GM10266 (cell line): ENCODE measurements around the gene CPED1.
"Not testable (repeated sequence)": the region's sequence is repeated elsewhere in the genome, so short reads cannot be mapped to it uniquely, and the experiment has no call there.

Experiments used
- DNase-seq: peaks from one replicate; pipeline ENCODE4 v3.0.0; 2012; ENCODE audit errors: extremely low spot score
- TF ChIP-seq, protein P1 (sequence below): IDR thresholded peaks from 2 replicates; pipeline ENCODE4 v1.5.1; 2012; ENCODE audit warnings: mild to moderate bottlenecking, low read depth; ENCODE audit not compliant: control insufficient read depth, insufficient read depth; ENCODE audit errors: missing control alignments

CPED1 gene

DNA sequence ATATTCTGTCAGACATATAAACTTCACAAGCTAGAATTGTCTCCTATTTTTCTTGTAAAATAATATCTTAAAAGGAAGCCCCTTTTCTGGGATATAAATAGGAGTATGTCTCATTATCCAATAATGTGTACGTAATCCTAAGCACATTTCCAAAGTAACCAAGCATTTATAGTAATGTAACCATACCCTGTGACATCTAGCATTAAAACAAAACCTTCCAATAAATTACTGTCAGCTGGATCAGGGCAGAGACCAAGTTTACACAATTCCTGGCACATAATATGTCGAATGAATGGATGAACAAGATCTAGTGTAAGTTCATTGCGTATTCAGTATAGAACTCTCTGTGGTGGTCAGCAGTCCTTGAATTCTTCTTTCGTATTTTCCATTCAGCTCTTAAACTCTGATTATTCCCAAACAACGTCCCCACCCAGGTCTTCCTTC lies 14.3 kb downstream of the CPED1 start:
- DNase-seq: no peak
- TF ChIP-seq, protein P1, sequence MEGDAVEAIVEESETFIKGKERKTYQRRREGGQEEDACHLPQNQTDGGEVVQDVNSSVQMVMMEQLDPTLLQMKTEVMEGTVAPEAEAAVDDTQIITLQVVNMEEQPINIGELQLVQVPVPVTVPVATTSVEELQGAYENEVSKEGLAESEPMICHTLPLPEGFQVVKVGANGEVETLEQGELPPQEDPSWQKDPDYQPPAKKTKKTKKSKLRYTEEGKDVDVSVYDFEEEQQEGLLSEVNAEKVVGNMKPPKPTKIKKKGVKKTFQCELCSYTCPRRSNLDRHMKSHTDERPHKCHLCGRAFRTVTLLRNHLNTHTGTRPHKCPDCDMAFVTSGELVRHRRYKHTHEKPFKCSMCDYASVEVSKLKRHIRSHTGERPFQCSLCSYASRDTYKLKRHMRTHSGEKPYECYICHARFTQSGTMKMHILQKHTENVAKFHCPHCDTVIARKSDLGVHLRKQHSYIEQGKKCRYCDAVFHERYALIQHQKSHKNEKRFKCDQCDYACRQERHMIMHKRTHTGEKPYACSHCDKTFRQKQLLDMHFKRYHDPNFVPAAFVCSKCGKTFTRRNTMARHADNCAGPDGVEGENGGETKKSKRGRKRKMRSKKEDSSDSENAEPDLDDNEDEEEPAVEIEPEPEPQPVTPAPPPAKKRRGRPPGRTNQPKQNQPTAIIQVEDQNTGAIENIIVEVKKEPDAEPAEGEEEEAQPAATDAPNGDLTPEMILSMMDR: no peak

DNA sequence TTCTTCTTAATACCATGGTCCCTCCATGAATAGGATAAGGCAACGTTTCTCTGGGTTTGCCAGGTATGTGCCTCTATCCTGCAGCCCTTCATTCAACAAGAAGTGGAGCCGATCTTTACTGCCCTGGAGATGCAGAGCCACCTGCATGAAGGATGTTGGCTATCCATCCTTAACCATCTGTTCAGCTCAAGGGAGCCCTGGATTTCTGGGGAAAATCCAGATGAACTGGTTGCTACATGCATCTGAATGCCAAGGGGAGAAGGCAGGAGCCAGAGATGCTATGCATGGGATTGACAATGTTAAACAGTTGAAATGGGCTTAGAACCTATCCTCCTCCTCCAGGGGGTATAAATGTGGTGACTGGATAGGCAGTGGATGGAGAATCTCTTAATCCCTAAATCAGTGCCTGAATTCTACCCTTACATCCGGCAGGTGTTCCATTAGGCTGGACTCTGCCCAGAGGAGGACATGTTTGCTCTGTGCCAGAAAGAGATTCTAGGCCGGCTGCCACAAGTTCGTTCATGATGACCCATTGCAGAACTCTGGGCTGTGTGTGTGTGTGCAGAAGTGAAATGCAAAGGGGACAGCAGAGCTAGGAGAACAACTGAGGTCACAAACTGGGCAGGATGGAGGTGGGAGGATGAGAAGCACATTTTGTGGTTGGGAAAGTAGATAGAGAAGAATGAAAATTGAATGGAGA lies 15.6 kb downstream of the CPED1 start:
- no peak for DNase-seq
- TF ChIP-seq, protein P1: no peak

DNA sequence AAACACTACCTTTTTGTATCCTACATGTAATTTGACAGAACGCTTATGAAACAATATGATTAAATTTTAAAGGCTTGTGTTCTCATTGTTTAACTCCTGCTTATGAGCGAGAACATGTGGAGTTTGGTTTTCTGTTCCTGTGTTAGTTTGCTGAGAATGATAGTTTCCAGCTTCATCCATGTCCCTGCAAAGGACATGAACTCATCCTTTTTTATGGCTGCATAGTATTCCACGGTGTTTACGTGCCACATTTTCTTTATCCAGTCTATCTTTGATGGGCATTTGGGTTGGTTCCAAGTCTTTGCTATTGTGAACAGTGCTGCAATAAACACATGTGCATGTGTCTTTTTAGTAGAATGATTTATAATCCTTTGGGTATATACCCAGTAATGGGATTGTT lies 16.5 kb downstream of the CPED1 start:
- DNase-seq: not testable (repeated sequence)

DNA sequence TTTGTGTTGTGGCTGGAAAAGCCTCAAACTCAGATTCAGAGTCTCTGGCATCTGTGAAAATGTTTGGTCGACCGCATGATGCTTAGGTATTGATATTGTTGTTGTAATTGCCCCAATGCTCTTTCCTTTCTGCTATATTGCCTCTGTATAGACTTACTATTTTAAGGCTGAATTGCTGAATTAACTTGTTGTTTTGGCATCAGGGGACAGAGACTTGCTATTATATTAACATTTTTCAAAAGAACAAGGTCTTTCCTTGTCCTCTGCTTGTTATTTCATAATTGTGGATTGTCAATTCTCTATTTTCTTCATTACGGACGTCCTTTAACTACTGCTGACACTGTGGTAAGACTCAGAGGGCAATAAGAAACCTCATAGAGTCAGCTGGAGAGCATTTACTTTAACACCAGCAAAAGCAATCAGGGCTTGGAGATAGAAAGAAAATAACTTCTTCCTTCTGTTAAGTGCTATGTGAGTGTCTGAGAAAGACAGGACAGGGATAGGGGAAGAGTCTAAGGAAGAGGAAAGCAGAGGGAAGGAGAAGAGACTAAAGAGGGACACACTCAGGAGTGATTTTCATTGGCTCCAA lies 17.6 kb downstream of the CPED1 start:
- DNase-seq: no peak
- TF ChIP-seq, protein P1: no peak

DNA sequence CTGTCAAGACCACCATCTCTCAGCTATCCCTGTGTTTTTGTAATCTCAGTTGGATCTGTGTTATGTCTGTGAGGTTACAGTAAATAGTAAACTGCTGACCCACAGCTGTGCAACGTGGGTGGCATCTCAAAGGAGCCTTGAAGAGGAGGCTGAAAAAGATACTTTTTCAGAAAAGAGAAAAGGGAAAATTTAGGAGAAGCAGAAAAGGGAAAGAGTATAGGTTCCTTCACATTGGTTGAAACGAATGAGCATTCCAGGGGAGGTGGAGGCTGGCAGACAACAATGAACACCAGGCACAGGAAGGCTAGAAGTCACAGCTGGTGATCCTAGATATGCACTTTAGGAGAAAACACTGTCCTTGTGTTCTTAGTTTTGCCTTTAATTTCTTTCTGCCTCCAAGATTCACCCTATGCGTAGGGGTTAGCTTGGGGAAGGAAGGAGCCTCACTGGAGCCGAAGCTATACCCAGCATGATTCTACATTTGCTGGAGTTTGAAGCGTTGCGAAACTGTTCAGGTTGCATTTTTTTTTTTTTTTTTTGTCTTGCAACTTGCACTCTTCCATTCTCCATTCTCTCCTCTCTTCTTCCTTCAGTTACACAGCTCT lies 18.3 kb downstream of the CPED1 start:
- DNase-seq: no peak
- TF ChIP-seq, protein P1: no peak

DNA sequence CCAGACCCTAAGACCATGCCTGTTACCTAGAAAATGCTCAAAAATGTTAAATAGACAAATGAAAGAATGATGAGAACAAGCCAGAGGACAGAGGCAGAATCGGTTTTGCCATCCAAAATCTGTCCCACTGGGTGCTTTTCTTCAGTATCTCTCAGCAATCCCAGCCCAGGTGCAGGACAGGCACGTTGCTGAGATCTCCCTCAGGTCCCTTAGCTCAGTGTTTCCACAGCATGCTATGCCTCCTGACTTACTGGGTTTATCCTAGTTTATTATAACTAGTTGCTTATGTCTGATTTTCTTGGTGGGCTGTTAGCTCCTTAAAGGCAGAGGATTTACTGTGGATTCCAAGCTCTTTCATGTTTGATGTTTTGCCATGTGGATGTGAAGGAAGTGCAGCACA lies 20.3 kb downstream of the CPED1 start:
- TF ChIP-seq, protein P1: no peak
- no peak for DNase-seq

DNA sequence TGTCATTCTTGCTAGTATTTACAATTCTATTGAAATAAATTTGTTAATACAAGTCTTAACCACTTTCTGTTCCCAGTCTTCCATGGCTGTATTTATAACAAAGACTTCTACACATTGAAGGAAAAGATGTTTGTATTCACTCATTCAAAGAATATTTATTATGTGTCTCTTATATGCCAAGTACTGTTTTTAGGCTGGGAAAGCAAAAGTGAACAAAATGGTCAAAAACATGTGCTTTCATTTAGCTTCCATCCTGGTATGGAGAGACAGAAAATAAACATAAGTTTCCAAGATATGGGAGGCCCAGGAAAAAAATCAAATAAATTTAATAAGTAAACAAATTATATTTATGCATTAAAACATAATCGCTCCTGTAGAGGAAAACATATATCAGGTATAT lies 22.9 kb downstream of the CPED1 start:
- no peak for DNase-seq
- TF ChIP-seq, protein P1: no peak
